ENCODE measurements around the gene CRTAC1.

Gene CRTAC1

DNA sequence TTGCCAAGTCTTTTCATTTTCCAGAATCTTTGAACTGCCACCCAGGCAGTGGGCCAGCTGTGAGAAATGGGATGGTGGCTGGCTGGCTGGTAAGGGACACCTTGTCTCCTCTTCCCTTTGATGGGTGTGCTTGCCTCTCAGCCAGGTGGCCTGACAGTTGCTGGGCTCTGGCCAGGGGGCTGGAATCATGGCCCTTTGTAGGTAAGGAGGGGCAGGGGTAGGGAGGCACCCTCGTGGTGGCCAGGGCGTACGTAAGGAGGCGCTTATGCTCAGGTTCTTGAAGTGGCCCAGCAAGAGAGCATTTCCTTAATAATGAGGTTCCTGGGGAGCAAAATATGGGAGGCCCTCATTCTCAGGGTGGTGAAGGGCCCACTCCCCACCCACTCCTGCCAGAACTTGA is 213.8 kb downstream of the CRTAC1 start:
- Histone ChIP-seq H3K4me3 (ENCODE audit: low read depth, low read length) (no peak overlapping the region), H3K27me3 (ENCODE audit: insufficient read depth, low read depth, severe bottlenecking) (no peaks in the 10 kb centered on the region), H3K9me3 (ENCODE audit: severe bottlenecking) (no peaks in the 10 kb centered on the region), H3K36me3 (no peaks in the 10 kb centered on the region), H3K27ac (no peak overlapping the region)
- TF ChIP-seq, protein P1, sequence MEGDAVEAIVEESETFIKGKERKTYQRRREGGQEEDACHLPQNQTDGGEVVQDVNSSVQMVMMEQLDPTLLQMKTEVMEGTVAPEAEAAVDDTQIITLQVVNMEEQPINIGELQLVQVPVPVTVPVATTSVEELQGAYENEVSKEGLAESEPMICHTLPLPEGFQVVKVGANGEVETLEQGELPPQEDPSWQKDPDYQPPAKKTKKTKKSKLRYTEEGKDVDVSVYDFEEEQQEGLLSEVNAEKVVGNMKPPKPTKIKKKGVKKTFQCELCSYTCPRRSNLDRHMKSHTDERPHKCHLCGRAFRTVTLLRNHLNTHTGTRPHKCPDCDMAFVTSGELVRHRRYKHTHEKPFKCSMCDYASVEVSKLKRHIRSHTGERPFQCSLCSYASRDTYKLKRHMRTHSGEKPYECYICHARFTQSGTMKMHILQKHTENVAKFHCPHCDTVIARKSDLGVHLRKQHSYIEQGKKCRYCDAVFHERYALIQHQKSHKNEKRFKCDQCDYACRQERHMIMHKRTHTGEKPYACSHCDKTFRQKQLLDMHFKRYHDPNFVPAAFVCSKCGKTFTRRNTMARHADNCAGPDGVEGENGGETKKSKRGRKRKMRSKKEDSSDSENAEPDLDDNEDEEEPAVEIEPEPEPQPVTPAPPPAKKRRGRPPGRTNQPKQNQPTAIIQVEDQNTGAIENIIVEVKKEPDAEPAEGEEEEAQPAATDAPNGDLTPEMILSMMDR (IDR thresholded peaks at IDR 0.05; ENCODE audit: low read depth, low read length): no peak
- DNase-seq: no peak

Data from WERI-Rb-1 (cell line).